ENCODE data around the gene XYLT2. TPM values are rescaled to one million over a fixed set of nuclear protein-coding genes. Genes with fewer than 3 reads are reported as not detected.

The XYLT2 gene
- total RNA-seq, 2 experiments from 2014 or later, result 22.5 to 25.5 TPM

- Histone ChIP-seq H3K9me3 (ENCODE audit: low read length) (no peaks in the 10 kb centered on the region), H3K9me2 (ENCODE audit: insufficient read depth, low read length) (no peaks in the 10 kb centered on the region), H3K27ac (ENCODE audit: low read depth, low read length, poor library complexity, severe bottlenecking) (no peak overlapping the region), H3K36me3 (ENCODE audit: insufficient read depth, low read length) (no peaks in the 10 kb centered on the region), H3K4me2 (ENCODE audit: low read length) (no peak overlapping the region), H3K4me1 (ENCODE audit: insufficient read depth, low read length, poor library complexity, severe bottlenecking) (no peaks in the 10 kb centered on the region), H3K79me2 (ENCODE audit: insufficient read depth, low read depth, low read length) (no peaks in the 10 kb centered on the region), H2AFZ (ENCODE audit: low read length) (no peak overlapping the region), H3K4me3 (ENCODE audit: low read depth, low read length, poor library complexity, severe bottlenecking) (no peak overlapping the region), H4K20me1 (ENCODE audit: insufficient read depth, low read length) (no peaks in the 10 kb centered on the region)
- no TSS peak for BruUV-seq (replicated peaks)
- DNase-seq (ENCODE audit: low spot score), result no peak
- intact Hi-C loops (cut with micrococcal nuclease; ENCODE audit: unreplicated experiment), result no loop called here
- ChIA-PET POLR2A (interaction anchor here (0.6 kb wide), 1 partner anchor 20 kb away, joined by 3 read pairs; no protein-coding TSS in a partner anchor), CTCF (ENCODE audit: unreplicated experiment) (no interaction called here)
- TF ChIP-seq EZH2phosphoT487 (IDR thresholded peaks at IDR 0.05; ENCODE audit: borderline replicate concordance, low read depth, low read length), result no peak
- no peak for TF ChIP-seq CTCF (conservative IDR thresholded peaks at IDR 0.05; ENCODE audit: low read length)
These were observed 28.8 kb upstream of the XYLT2 start for GRCh38 chr17:50317121-50317520.

- TF ChIP-seq EZH2phosphoT487 (IDR thresholded peaks at IDR 0.05; ENCODE audit: borderline replicate concordance, low read depth, low read length) (no peak), CTCF (conservative IDR thresholded peaks at IDR 0.05; ENCODE audit: low read length) (no peak)
- BruUV-seq (replicated peaks), result no TSS peak
- Histone ChIP-seq H3K27ac (ENCODE audit: low read depth, low read length, poor library complexity, severe bottlenecking) (no peak overlapping the region), H2AFZ (ENCODE audit: low read length) (no peak overlapping the region), H3K4me2 (ENCODE audit: low read length) (no peak overlapping the region), H3K79me2 (ENCODE audit: insufficient read depth, low read depth, low read length) (no peaks in the 10 kb centered on the region), H3K9me2 (ENCODE audit: insufficient read depth, low read length) (no peaks in the 10 kb centered on the region), H3K9me3 (ENCODE audit: low read length) (no peaks in the 10 kb centered on the region), H3K4me1 (ENCODE audit: insufficient read depth, low read length, poor library complexity, severe bottlenecking) (no peaks in the 10 kb centered on the region), H4K20me1 (ENCODE audit: insufficient read depth, low read length) (no peaks in the 10 kb centered on the region), H3K36me3 (ENCODE audit: insufficient read depth, low read length) (no peaks in the 10 kb centered on the region), H3K4me3 (ENCODE audit: low read depth, low read length, poor library complexity, severe bottlenecking) (no peak overlapping the region)
- DNase-seq (ENCODE audit: low spot score), result no peak
- POLR2A ChIA-PET, result no interaction called here
- CTCF ChIA-PET (ENCODE audit: unreplicated experiment), result interaction anchor here (0.5 kb wide), 1 partner anchor 641 kb away, joined by 7 read pairs; no protein-coding TSS in a partner anchor
- intact Hi-C loops (cut with micrococcal nuclease; ENCODE audit: unreplicated experiment), result no loop called here
These were observed 27.2 kb upstream of the XYLT2 start for GRCh38 chr17:50318501-50319285.

Data from OCI-LY7 (cell line).